HEK293T (cell line): ENCODE measurements around the gene BAHCC1.

Experiments
- BHLHE40 ChIP-seq: fragments of 450-650 bp; IDR thresholded peaks from 2 replicates; pipeline ENCODE4 v1.6.1; 2016; ENCODE audit warnings: mild to moderate bottlenecking, moderate library complexity, borderline replicate concordance
- CTBP1 ChIP-seq: fragments of 450-650 bp; IDR thresholded peaks from 2 replicates; pipeline ENCODE4 v1.6.1; 2016; ENCODE audit warnings: borderline replicate concordance
- ELF4 ChIP-seq: fragments of 450-650 bp; IDR thresholded peaks from 2 replicates; pipeline ENCODE4 v1.6.1; 2017; ENCODE audit warnings: antibody characterized with exemption
- FOXA1 ChIP-seq: fragments of 450-650 bp; IDR thresholded peaks from 2 replicates; pipeline ENCODE4 v1.6.1; 2016; ENCODE audit warnings: mild to moderate bottlenecking
- FOXM1 ChIP-seq: fragments of 450-650 bp; IDR thresholded peaks from 2 replicates; pipeline ENCODE4 v1.6.1; 2017; ENCODE audit warnings: mild to moderate bottlenecking, borderline replicate concordance
- L3MBTL2 ChIP-seq: fragments of 450-650 bp; conservative IDR thresholded peaks from 2 replicates; pipeline ENCODE4 v1.6.1; 2016; ENCODE audit warnings: mild to moderate bottlenecking
- NFRKB ChIP-seq: fragments of 450-650 bp; IDR thresholded peaks from 2 replicates; pipeline ENCODE4 v1.6.1; 2016; ENCODE audit warnings: mild to moderate bottlenecking, moderate library complexity
- SP1 ChIP-seq: fragments of 450-650 bp; IDR thresholded peaks from 2 replicates; pipeline ENCODE4 v1.6.1; 2017
- SUZ12 ChIP-seq: fragments of 450-650 bp; IDR thresholded peaks from 2 replicates; pipeline ENCODE4 v1.6.1; 2016; ENCODE audit warnings: mild to moderate bottlenecking
- TARDBP ChIP-seq: fragments of 450-650 bp; IDR thresholded peaks from 2 replicates; pipeline ENCODE4 v1.6.1; 2016
- ZNF384 ChIP-seq: fragments of 450-650 bp; IDR thresholded peaks from 2 replicates; pipeline ENCODE4 v1.6.1; 2016

DNA sequence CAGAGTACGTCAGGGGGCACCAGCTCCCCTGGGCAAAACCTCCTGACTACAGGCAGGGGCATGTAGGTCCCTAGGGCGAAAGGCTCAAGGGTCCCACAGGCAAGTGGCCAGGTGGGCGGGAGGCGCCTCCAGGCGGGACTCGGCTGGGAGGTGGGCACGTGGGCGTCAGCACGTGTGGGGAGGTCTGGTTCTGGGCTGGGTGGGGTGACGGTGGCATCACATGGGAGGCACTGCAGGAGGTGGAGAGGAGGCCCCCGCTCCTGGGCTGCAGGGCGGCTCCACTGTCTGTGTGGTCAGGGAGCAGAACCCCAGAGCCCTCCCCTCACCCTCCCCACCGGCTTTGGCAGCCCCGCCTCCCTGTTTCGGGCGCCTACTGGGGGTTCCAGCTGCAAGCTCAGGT lies 64.6 kb downstream of the BAHCC1 start:
- no peak for TF ChIP-seq ZNF384
- no peak for TF ChIP-seq BHLHE40
- no peak for TF ChIP-seq FOXA1
- no peak for TF ChIP-seq ELF4
- TF ChIP-seq CTBP1: no peak
- no peak for TF ChIP-seq NFRKB
- no peak for TF ChIP-seq SP1
- TF ChIP-seq L3MBTL2: no peak
- TF ChIP-seq FOXM1: no peak
- TF ChIP-seq SUZ12: no peak
- no peak for TF ChIP-seq TARDBP
